K562 (cell line): ENCODE data around the gene HDAC2. TPM values are rescaled to one million over a fixed set of nuclear protein-coding genes. Genes with fewer than 3 reads are reported as not detected.

Experiments
- ASH1L ChIP-seq: fragments of 450-650 bp; IDR thresholded peaks from 2 replicates; pipeline ENCODE4 v1.6.1; 2018; ENCODE audit warnings: borderline replicate concordance, mild to moderate bottlenecking, low read depth; ENCODE audit not compliant: partially characterized antibody
- ELF2 ChIP-seq: fragments of 250-450 bp; sonication (Bioruptor Pico); IDR thresholded peaks from 2 replicates; pipeline ENCODE4 v1.5.0; 2021; ENCODE audit warnings: mild to moderate bottlenecking
- ID3 ChIP-seq, 2 experiments: fragments of 250-450 bp in 1 of 2; fragments of 450-650 bp in 1 of 2; sonication (Bioruptor Pico) in 1 of 2; IDR thresholded peaks; 2 replicates each; pipeline versions ENCODE4 v1.6.1 to v1.8.0; 2016 to 2021; ENCODE audit warnings: mild to moderate bottlenecking in 2 of 2, moderate library complexity in 2 of 2, missing compliant biosample characterization in 1 of 2, missing genetic modification characterization in 1 of 2
- NR2F6 ChIP-seq: fragments of 450-650 bp; formaldehyde crosslinking; IDR thresholded peaks from 2 replicates; pipeline ENCODE4 v1.4.0; 2020; ENCODE audit warnings: mild to moderate bottlenecking
- NR3C1 ChIP-seq: sonication (generic); formaldehyde crosslinking; IDR thresholded peaks from 2 replicates; pipeline ENCODE4 v1.8.1; 2022; ENCODE audit warnings: missing genetic modification reagents
- OTX1 ChIP-seq: fragments of 450-650 bp; formaldehyde crosslinking; IDR thresholded peaks from 2 replicates; pipeline ENCODE4 v1.4.0; 2022; ENCODE audit warnings: mild to moderate bottlenecking
- PHB ChIP-seq: fragments of 250-450 bp; sonication (Bioruptor Pico); IDR thresholded peaks from 2 replicates; pipeline ENCODE4 v1.5.0; 2021
- PYGO2 ChIP-seq: fragments of 450-650 bp; IDR thresholded peaks from 2 replicates; pipeline ENCODE4 v1.6.1; 2016; ENCODE audit warnings: mild to moderate bottlenecking, missing genetic modification characterization, moderate library complexity, missing compliant biosample characterization
- TAF7 ChIP-seq: fragments of 450-650 bp; IDR thresholded peaks from 2 replicates; pipeline ENCODE4 v1.6.1; 2016; ENCODE audit warnings: missing genetic modification characterization, missing compliant biosample characterization
- ZNF592 ChIP-seq: fragments of 450-650 bp; IDR thresholded peaks from 2 replicates; pipeline ENCODE4 v1.6.1; 2017; ENCODE audit warnings: antibody characterized with exemption, mild to moderate bottlenecking
- ZNF785 ChIP-seq: fragments of 250-450 bp; sonication (Bioruptor Pico); IDR thresholded peaks from 2 replicates; pipeline ENCODE4 v1.4.0; 2020; ENCODE audit warnings: mild to moderate bottlenecking
- polyA plus RNA-seq, 8 experiments: library from polyadenylated mRNA; depleted of rRNA in 4 of 8; stranded (reverse) in 5 of 8; unstranded in 3 of 8; fragments of >200 nt; fragmentation: Nextera tagmentation in 2 of 8; fragmentation: Illumina TruSeq in 1 of 8; extraction: Ambion mirVana in 2 of 8; extraction: Trizol in 1 of 8; gene quantifications; 2 replicates each; pipeline versions ENCODE4 v1.2.1 to v1.2.3, GENCODE V29; 2011 to 2014; ENCODE audit warnings: inconsistent platforms in 1 of 8, missing spikeins in 1 of 8
- total RNA-seq, 7 experiments: library from RNA; depleted of rRNA in 6 of 7; stranded (reverse); fragments of >200 nt in 6 of 7; fragmentation: Illumina TruSeq in 2 of 7; extraction: Trizol in 2 of 7; gene quantifications; 2 replicates each; pipeline versions ENCODE4 v1.2.1 to v1.2.3, GENCODE V29; 2011 to 2021; ENCODE audit warnings: low replicate concordance in 1 of 7
- TF ChIP-seq, protein P1 (sequence below): IDR thresholded peaks from 2 replicates; pipeline ENCODE4 v1.6.1; 2012; ENCODE audit warnings: low read depth, low read length, improper control_type of control experiment, borderline replicate concordance
- TF ChIP-seq, protein P2 (sequence below): sonication (generic); formaldehyde crosslinking; IDR thresholded peaks from 2 replicates; pipeline ENCODE4 v1.8.0; 2022; ENCODE audit warnings: mild to moderate bottlenecking, missing genetic modification reagents, borderline replicate concordance
- TF ChIP-seq, protein P3 (sequence below): sonication (generic); formaldehyde crosslinking; IDR thresholded peaks from 2 replicates; pipeline ENCODE4 v1.8.0; 2022; ENCODE audit warnings: missing genetic modification reagents, mild to moderate bottlenecking, moderate library complexity, borderline replicate concordance
- TF ChIP-seq, protein P4 (sequence below): fragments of 450-650 bp; IDR thresholded peaks from 2 replicates; pipeline ENCODE4 v1.6.1; 2018; ENCODE audit warnings: mild to moderate bottlenecking, low read depth; ENCODE audit not compliant: partially characterized antibody

The HDAC2 gene
- total and polyA plus RNA-seq, 9 of the 15 experiments (the other 6 are each of a cell fraction or from before 2014, with no cell fraction given): 67.0 to 277 (median 151) TPM

- TF ChIP-seq ZNF592 (peak; percentile 93), OTX1 (CRISPR knock-in tag) (no peak), PYGO2 (tag) (no peak), ID3 (CRISPR knock-in tag; IDR thresholded peaks at IDR 0.05) (no peak), ID3 (tag; IDR thresholded peaks at IDR 0.05) (peak; percentile 66), PHB (CRISPR knock-in tag) (no peak), ZNF785 (no peak), ELF2 (CRISPR knock-in tag) (peak; percentile 46; the same call in 1 of the 2 replicates), NR2F6 (CRISPR knock-in tag) (no peak), NR3C1 (CRISPR knock-in tag) (peak; percentile 93), TAF7 (tag) (peak; percentile 77), ASH1L (peak; percentile 86)
- TF ChIP-seq, protein P1, sequence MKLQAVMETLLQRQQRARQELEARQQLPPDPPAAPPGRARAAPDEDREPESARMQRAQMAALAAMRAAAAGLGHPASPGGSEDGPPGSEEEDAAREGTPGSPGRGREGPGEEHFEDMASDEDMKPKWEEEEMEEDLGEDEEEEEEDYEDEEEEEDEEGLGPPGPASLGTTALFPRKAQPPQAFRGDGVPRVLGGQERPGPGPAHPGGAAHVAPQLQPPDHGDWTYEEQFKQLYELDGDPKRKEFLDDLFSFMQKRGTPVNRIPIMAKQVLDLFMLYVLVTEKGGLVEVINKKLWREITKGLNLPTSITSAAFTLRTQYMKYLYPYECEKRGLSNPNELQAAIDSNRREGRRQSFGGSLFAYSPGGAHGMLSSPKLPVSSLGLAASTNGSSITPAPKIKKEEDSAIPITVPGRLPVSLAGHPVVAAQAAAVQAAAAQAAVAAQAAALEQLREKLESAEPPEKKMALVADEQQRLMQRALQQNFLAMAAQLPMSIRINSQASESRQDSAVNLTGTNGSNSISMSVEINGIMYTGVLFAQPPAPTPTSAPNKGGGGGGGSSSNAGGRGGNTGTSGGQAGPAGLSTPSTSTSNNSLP: no peak
- TF ChIP-seq, protein P2, sequence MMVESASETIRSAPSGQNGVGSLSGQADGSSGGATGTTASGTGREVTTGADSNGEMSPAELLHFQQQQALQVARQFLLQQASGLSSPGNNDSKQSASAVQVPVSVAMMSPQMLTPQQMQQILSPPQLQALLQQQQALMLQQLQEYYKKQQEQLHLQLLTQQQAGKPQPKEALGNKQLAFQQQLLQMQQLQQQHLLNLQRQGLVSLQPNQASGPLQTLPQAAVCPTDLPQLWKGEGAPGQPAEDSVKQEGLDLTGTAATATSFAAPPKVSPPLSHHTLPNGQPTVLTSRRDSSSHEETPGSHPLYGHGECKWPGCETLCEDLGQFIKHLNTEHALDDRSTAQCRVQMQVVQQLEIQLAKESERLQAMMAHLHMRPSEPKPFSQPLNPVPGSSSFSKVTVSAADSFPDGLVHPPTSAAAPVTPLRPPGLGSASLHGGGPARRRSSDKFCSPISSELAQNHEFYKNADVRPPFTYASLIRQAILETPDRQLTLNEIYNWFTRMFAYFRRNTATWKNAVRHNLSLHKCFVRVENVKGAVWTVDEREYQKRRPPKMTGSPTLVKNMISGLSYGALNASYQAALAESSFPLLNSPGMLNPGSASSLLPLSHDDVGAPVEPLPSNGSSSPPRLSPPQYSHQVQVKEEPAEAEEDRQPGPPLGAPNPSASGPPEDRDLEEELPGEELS: peak; percentile 70
- TF ChIP-seq, protein P3, sequence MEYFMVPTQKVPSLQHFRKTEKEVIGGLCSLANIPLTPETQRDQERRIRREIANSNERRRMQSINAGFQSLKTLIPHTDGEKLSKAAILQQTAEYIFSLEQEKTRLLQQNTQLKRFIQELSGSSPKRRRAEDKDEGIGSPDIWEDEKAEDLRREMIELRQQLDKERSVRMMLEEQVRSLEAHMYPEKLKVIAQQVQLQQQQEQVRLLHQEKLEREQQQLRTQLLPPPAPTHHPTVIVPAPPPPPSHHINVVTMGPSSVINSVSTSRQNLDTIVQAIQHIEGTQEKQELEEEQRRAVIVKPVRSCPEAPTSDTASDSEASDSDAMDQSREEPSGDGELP: peak; percentile 84
- TF ChIP-seq, protein P4, sequence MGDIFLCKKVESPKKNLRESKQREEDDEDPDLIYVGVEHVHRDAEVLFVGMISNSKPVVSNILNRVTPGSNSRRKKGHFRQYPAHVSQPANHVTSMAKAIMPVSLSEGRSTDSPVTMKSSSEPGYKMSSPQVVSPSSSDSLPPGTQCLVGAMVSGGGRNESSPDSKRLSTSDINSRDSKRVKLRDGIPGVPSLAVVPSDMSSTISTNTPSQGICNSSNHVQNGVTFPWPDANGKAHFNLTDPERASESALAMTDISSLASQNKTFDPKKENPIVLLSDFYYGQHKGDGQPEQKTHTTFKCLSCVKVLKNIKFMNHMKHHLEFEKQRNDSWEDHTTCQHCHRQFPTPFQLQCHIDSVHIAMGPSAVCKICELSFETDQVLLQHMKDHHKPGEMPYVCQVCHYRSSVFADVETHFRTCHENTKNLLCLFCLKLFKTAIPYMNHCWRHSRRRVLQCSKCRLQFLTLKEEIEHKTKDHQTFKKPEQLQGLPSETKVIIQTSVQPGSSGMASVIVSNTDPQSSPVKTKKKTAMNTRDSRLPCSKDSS: no peak
Measured at GRCh38 chr6:113970805-113971676, at the start of gene HDAC2 (continued).
